Psoas muscle (tissue), 8 donors: ENCODE results near the gene KCNK16. TPM values are rescaled to one million over a fixed set of nuclear protein-coding genes. Genes with fewer than 3 reads are reported as not detected.

Experiments used
- ATAC-seq, 4 donors: fragments of 200-7000 bp; cut with Tn5 transposase; one replicate each; pipeline ENCODE4 v1.9.1; 2020; ENCODE audit warnings: moderate library complexity in 3 of 4, mild to moderate bottlenecking in 2 of 4
- DNase-seq, 2 donors: peaks; one replicate each; pipeline ENCODE4 v3.0.0-alpha.2; 2020
- H3K27ac ChIP-seq: fragments of 200-600 bp; one replicate; pipeline ENCODE4 v1.8.0; 2022
- H3K27me3 ChIP-seq, 3 donors: fragments of 200-600 bp in 1 of 3; one replicate each; pipeline versions ENCODE4 v1.6.1 to v1.8.0; 2013 to 2022; ENCODE audit warnings: low read length in 2 of 3, mild to moderate bottlenecking in 2 of 3, moderate library complexity in 1 of 3; ENCODE audit not compliant: insufficient read depth in 3 of 3
- H3K36me3 ChIP-seq, 2 donors: fragments of 200-600 bp in 1 of 2; one replicate each; pipeline versions ENCODE4 v1.6.1 to v1.8.0; 2013 to 2022; ENCODE audit warnings: low read depth in 1 of 2, mild to moderate bottlenecking in 1 of 2, moderate library complexity in 1 of 2; ENCODE audit not compliant: insufficient read depth in 1 of 2
- H3K4me1 ChIP-seq: fragments of 200-600 bp; one replicate; pipeline ENCODE4 v1.8.0; 2022
- H3K4me3 ChIP-seq: fragments of 200-600 bp; one replicate; pipeline ENCODE4 v1.8.0; 2022; ENCODE audit warnings: mild to moderate bottlenecking
- H3K9me3 ChIP-seq: fragments of 200-600 bp; one replicate; pipeline ENCODE4 v1.8.0; 2022
- WGBS, 3 donors: extraction: QIAGEN DNeasy Blood & Tissue Kit; methylation state at CpG; one replicate each; pipeline versions ENCODE4 v1.1.6 to v1.1.7; 2013; 5-methylcytosine and 5-hydroxymethylcytosine counted together
- intact Hi-C, 2 donors: fragments of 100-400 bp; cut with DNase I; formaldehyde crosslinking; loops; one replicate each; pipeline versions ENCODE4 v1.11.0 to v1.14.2; 2022
- polyA plus RNA-seq, 3 donors: library from polyadenylated mRNA; stranded (reverse); fragments of 200-250 nt; gene quantifications; one replicate each; pipeline ENCODE4 v1.2.3, GENCODE V29; 2013
- total RNA-seq, 4 donors: library from RNA; stranded (reverse); fragmentation: NEBNext Ultra II Directional in 2 of 4; extraction: Animal tissue kit (Norgen Biotek cat#: 25700) in 2 of 4; gene quantifications; one replicate each; pipeline versions ENCODE4 v1.2.1 to v1.2.4, GENCODE V29; 2021 to 2023
- TF ChIP-seq, protein P1 (sequence below): fragments of 200-600 bp; IDR thresholded peaks from one replicate; pipeline ENCODE4 v1.8.0; 2022; ENCODE audit warnings: antibody characterized with exemption
- donor health status: healthy with polysubstance abuse.
- donor health status: DM: no; HTN: no; CAD: no; lungs with moderate emphysema.
- donor health status: Bipolar disorder and iron deficiency.
- donor health status: healthy.
- donor health status: DM: yes; HTN: yes; CAD: no.
- donor health status: DM: no; HTN: no; CAD: no.
- donor health status: DM: no; HTN: no; CAD: no.
- donor health status: DM: yes; HTN: yes; CAD: no.

Gene KCNK16
- total and polyA plus RNA-seq, 7 donors, result not detected

DNA sequence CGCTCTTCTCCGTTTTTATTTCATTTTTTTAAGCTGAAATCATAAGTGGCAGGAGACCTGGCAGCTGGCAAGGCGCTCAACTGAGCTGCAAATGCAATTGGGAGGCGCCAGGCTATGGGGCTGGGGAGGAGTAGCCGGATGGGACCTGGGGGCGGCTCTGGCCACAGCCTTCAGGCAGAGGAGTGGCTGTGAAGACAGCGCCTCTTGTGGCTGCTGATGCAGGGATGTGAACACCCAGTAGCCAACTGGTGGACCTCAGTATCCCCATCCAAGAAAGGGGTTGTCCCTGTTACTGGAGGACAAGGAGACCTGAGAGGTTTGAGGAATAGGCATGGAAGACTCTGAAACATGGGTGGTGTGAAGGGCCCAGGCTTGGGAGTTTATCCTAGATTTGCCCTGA, 20.9 kb downstream of the KCNK16 start:
- intact Hi-C loops, result loop anchor here (2.0 to 10.0 kb wide), 4 partner anchors 135 to 331 kb away; no protein-coding TSS in a partner anchor
- Histone ChIP-seq H3K9me3 (no peaks in the 10 kb centered on the region), H3K36me3 (no peaks in the 10 kb centered on the region), H3K4me3 (no peak overlapping the region), H3K27me3 (no peaks in the 10 kb centered on the region), H3K27ac (no peak overlapping the region), H3K4me1 (no peaks in the 10 kb centered on the region)
- WGBS, 3 donors, result 31 to 55% (median 47%) methylated on average over 7 of the region's 7 CpGs
- DNase-seq (no peak), ATAC-seq (no peak)
- TF ChIP-seq, protein P1, sequence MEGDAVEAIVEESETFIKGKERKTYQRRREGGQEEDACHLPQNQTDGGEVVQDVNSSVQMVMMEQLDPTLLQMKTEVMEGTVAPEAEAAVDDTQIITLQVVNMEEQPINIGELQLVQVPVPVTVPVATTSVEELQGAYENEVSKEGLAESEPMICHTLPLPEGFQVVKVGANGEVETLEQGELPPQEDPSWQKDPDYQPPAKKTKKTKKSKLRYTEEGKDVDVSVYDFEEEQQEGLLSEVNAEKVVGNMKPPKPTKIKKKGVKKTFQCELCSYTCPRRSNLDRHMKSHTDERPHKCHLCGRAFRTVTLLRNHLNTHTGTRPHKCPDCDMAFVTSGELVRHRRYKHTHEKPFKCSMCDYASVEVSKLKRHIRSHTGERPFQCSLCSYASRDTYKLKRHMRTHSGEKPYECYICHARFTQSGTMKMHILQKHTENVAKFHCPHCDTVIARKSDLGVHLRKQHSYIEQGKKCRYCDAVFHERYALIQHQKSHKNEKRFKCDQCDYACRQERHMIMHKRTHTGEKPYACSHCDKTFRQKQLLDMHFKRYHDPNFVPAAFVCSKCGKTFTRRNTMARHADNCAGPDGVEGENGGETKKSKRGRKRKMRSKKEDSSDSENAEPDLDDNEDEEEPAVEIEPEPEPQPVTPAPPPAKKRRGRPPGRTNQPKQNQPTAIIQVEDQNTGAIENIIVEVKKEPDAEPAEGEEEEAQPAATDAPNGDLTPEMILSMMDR, result peak; percentile 27

- H3K36me3 ChIP-seq, result no peaks in the 10 kb centered on the region
- H3K9me3 ChIP-seq, result no peaks in the 10 kb centered on the region
- H3K4me1 ChIP-seq, result no peaks in the 10 kb centered on the region
- 81 to 88% (median 81%) methylated on average over 6 of the region's 6 CpGs for WGBS, 3 donors
- H3K27ac ChIP-seq, result no peak overlapping the region
- no peak for ATAC-seq
- H3K27me3 ChIP-seq, result no peaks in the 10 kb centered on the region
- DNase-seq, result no peak
- intact Hi-C loops, result loop anchor here in 1 of 2 donors (10.0 kb wide), 2 partner anchors 216 to 326 kb away; no protein-coding TSS in a partner anchor
- TF ChIP-seq, protein P1, result no peak
- no peak overlapping the region for H3K4me3 ChIP-seq
Measured at GRCh38 chr6:39300739-39301138, 21.8 kb downstream of the KCNK16 start.

GRCh38 chr6:39298061-39298460, 24.4 kb downstream of the KCNK16 start:
- TF ChIP-seq, protein P1, result no peak
- H3K4me1 ChIP-seq, result no peaks in the 10 kb centered on the region
- ATAC-seq, result no peak
- no peak overlapping the region for H3K4me3 ChIP-seq
- intact Hi-C loops, result no loop called here
- DNase-seq, result peak; percentile 42 to 43
- H3K27me3 ChIP-seq, result peaks cover 0 to under 1% (median 0%) of the 10 kb centered on the region in 3 donors
- H3K9me3 ChIP-seq, result no peaks in the 10 kb centered on the region
- H3K36me3 ChIP-seq, result no peaks in the 10 kb centered on the region
- H3K27ac ChIP-seq, result no peak overlapping the region
- WGBS, 3 donors, result 77 to 83% (median 78%) methylated on average over 10 of the region's 10 CpGs

- Histone ChIP-seq H3K27ac (no peak overlapping the region), H3K27me3 (peaks cover 0 to 5% (median 0%) of the 10 kb centered on the region in 3 donors), H3K4me3 (no peak overlapping the region), H3K36me3 (no peaks in the 10 kb centered on the region), H3K4me1 (no peaks in the 10 kb centered on the region), H3K9me3 (no peaks in the 10 kb centered on the region)
- 27 to 29% (median 29%) methylated on average over 18 of the region's 18 CpGs for WGBS, 3 donors
- intact Hi-C loops, result no loop called here
- TF ChIP-seq, protein P1, result no peak
- ATAC-seq (peak; percentile 37 to 80 (median 56)), DNase-seq (peak; percentile 76 to 81)
Measured at GRCh38 chr6:39296745-39297640, 25.5 kb downstream of the KCNK16 start.
